B cell (primary cell): Measurements from ENCODE around the gene SLC23A2. TPM values are rescaled to one million over a fixed set of nuclear protein-coding genes. Genes with fewer than 3 reads are reported as not detected.

Source experiments
- ATAC-seq: fragments of 200-7000 bp; cut with Tn5 transposase; one replicate; pipeline ENCODE4 v1.10.0; 2021; ENCODE audit warnings: low read depth, mild to moderate bottlenecking, moderate number of reproducible peaks, moderate library complexity
- CTCF ChIA-PET: fragments of 350-600 bp; sonication (Branson Sonifier 250); formaldehyde crosslinking; loops from one replicate; lab custom pipeline; 2021; ENCODE audit warnings: antibody characterized with exemption, inconsistent platforms; lab: Charles Lee
- POLR2A ChIA-PET: fragments of 350-600 bp; sonication (Branson Sonifier 250); formaldehyde crosslinking; loops from one replicate; lab custom pipeline; 2021; ENCODE audit warnings: antibody characterized with exemption; lab: Charles Lee
- DNase-seq: peaks from one replicate; pipeline ENCODE4 v3.0.0; 2013
- H2AFZ ChIP-seq: 2 replicates; pipeline ENCODE4 v1.6.1; 2012; ENCODE audit warnings: mild to moderate bottlenecking, low read depth, low read length; ENCODE audit not compliant: insufficient read depth, poor library complexity, severe bottlenecking
- H3K27ac ChIP-seq, 2 donors: 1 replicate in 1 of 2; 2 replicates in 1 of 2; pipeline ENCODE4 v1.5.1; 2012 to 2013; ENCODE audit warnings: low read length in 2 of 2, mild to moderate bottlenecking in 2 of 2, moderate library complexity in 1 of 2
- H3K27me3 ChIP-seq, 4 experiments: fragments of 200-600 bp in 1 of 4; sonication (generic) in 1 of 4; replicated peaks in 1 of 4; 1 replicate in 2 of 4; 2 replicates in 2 of 4; pipeline versions ENCODE4 v1.6.1 to v1.7.0; 2013 to 2016; ENCODE audit warnings: low read length in 3 of 4, mild to moderate bottlenecking in 2 of 4, mixed read lengths in 1 of 4, moderate library complexity in 1 of 4; ENCODE audit not compliant: insufficient read depth in 4 of 4, control insufficient read depth in 3 of 4; ENCODE audit errors: control extremely low read depth in 1 of 4
- H3K36me3 ChIP-seq, 2 experiments: replicated peaks in 1 of 2; 1 replicate in 1 of 2; 2 replicates in 1 of 2; pipeline versions ENCODE4 v1.6.1 to v1.7.1; 2013; ENCODE audit warnings: low read length in 1 of 2; ENCODE audit not compliant: insufficient read depth in 2 of 2, control insufficient read depth in 1 of 2; ENCODE audit errors: control extremely low read depth in 1 of 2, extremely low read depth in 1 of 2
- H3K4me1 ChIP-seq, 2 donors: fragments of 200-600 bp in 1 of 2; sonication (generic) in 1 of 2; 1 replicate in 1 of 2; 2 replicates in 1 of 2; pipeline versions ENCODE4 v1.5.1 to v1.6.1; 2013 to 2017; ENCODE audit warnings: low read length in 2 of 2; ENCODE audit not compliant: control insufficient read depth in 2 of 2, insufficient read depth in 2 of 2
- H3K4me2 ChIP-seq: replicated peaks from 2 replicates; pipeline ENCODE3; 2012; ENCODE audit warnings: mild to moderate bottlenecking, low read depth, low read length; ENCODE audit not compliant: poor library complexity, severe bottlenecking
- H3K4me3 ChIP-seq, 5 experiments: fragments of 200-600 bp in 1 of 5; sonication (generic) in 1 of 5; 1 replicate in 3 of 5; 2 replicates in 2 of 5; pipeline versions ENCODE4 v1.5.1 to v1.7.0; 2011 to 2016; ENCODE audit warnings: low read length in 4 of 5, mild to moderate bottlenecking in 4 of 5, low read depth in 2 of 5, control low read depth in 1 of 5, moderate library complexity in 1 of 5; ENCODE audit not compliant: insufficient read depth in 1 of 5; ENCODE audit errors: control extremely low read depth in 1 of 5, extremely low read depth in 1 of 5
- H3K79me2 ChIP-seq: fragments of 200-600 bp; sonication (generic); one replicate; pipeline ENCODE4 v1.6.0; 2016; ENCODE audit warnings: low read length; ENCODE audit not compliant: control insufficient read depth, insufficient read depth
- H3K9ac ChIP-seq: fragments of 200-600 bp; sonication (generic); 2 replicates; pipeline ENCODE4 v1.6.1; 2017; ENCODE audit warnings: mild to moderate bottlenecking, low read length, moderate library complexity
- H3K9me3 ChIP-seq, 3 donors: one replicate each; pipeline versions ENCODE4 v1.6.1 to v1.7.1; 2013; ENCODE audit warnings: low read length in 2 of 3; ENCODE audit not compliant: control insufficient read depth in 2 of 3, insufficient read depth in 1 of 3; ENCODE audit errors: control extremely low read depth in 1 of 3
- H4K20me1 ChIP-seq: 2 replicates; pipeline ENCODE4 v1.6.0; 2012; ENCODE audit warnings: mild to moderate bottlenecking, low read length; ENCODE audit not compliant: insufficient read depth, control insufficient read depth, poor library complexity, severe bottlenecking
- H3K27ac Mint-ChIP-seq: one replicate; pipeline ENCODE4 v1.8.0; 2021; ENCODE audit warnings: mixed read lengths
- H3K27me3 Mint-ChIP-seq: one replicate; pipeline ENCODE4 v1.8.0; 2021; ENCODE audit warnings: mixed read lengths
- H3K4me1 Mint-ChIP-seq: one replicate; pipeline ENCODE4 v1.8.0; 2021; ENCODE audit warnings: mixed read lengths
- H3K4me3 Mint-ChIP-seq: one replicate; pipeline ENCODE4 v1.8.0; 2021; ENCODE audit warnings: mixed read lengths
- H3K9me3 Mint-ChIP-seq: one replicate; pipeline ENCODE4 v1.8.0; 2022; ENCODE audit warnings: mixed read lengths; ENCODE audit not compliant: insufficient read depth
- CTCF ChIP-seq: fragments of 200-600 bp; IDR thresholded peaks from one replicate; pipeline ENCODE4 v1.8.0; 2022; ENCODE audit warnings: antibody characterized with exemption, mild to moderate bottlenecking
- EZH2 ChIP-seq: IDR thresholded peaks from 2 replicates; pipeline ENCODE4 v1.6.1; 2012; ENCODE audit warnings: borderline replicate concordance, low read depth, mild to moderate bottlenecking, moderate library complexity, low read length; ENCODE audit not compliant: insufficient read depth, poor library complexity, severe bottlenecking
- WGBS: methylation state at CpG from one replicate; pipeline ENCODE4 v1.1.5; 2013; ENCODE audit warnings: missing lambda C conversion rate; ENCODE audit not compliant: insufficient coverage; 5-methylcytosine and 5-hydroxymethylcytosine counted together
- intact Hi-C: fragments of 100-400 bp; cut with micrococcal nuclease; formaldehyde crosslinking; loops from one replicate; pipeline ENCODE4 v1.10.0; 2022
- polyA plus RNA-seq: library from polyadenylated mRNA; depleted of rRNA; stranded (reverse); fragments of >200 nt; gene quantifications from 2 replicates; pipeline ENCODE4 v1.2.3, GENCODE V29; 2012
- total RNA-seq, 2 donors: library from RNA; stranded (reverse); fragments of 120-200 nt in 1 of 2; gene quantifications; 1 replicate in 1 of 2; 2 replicates in 1 of 2; pipeline versions ENCODE4 v1.2.3 to v1.2.4, GENCODE V29; 2013 to 2022

The SLC23A2 gene
- total and polyA plus RNA-seq, 2 donors (not counting 1 experiment from before 2014, with no cell fraction given): 23.6 to 70.7 TPM

- no peaks in the 10 kb centered on the region for H3K27me3 ChIP-seq
- H3K79me2 ChIP-seq: peaks cover 36% of the 10 kb centered on the region
- no peaks in the 10 kb centered on the region for H3K27me3 Mint-ChIP-seq
- no peak overlapping the region for H3K27ac Mint-ChIP-seq
- H4K20me1 ChIP-seq: peaks cover 6% of the 10 kb centered on the region
- no peaks in the 10 kb centered on the region for H3K9me3 Mint-ChIP-seq
- H2AFZ ChIP-seq: no peak overlapping the region
- H3K27ac ChIP-seq: no peak overlapping the region
- H3K4me3 Mint-ChIP-seq: no peak overlapping the region
- ChIA-PET CTCF (interaction anchor here (0.7 to 1.5 kb wide), 5 partner anchors 10 to 137 kb away, joined by 3 read pairs; no protein-coding TSS in a partner anchor), POLR2A (interaction anchor here (0.6 kb wide), 1 partner anchor 67 kb away, joined by 3 read pairs; no protein-coding TSS in a partner anchor)
- DNase-seq: no peak
- intact Hi-C loops: no loop called here
- 84% methylated on average over 14 of the region's 14 CpGs for WGBS
- TF ChIP-seq EZH2 (no peak), CTCF (no peak)
- H3K9me3 ChIP-seq: no peaks in the 10 kb centered on the region
- no peak for ATAC-seq
- peaks cover 6 to 19% of the 10 kb centered on the region in 2 donors for H3K4me1 ChIP-seq
- H3K4me2 ChIP-seq: no peak overlapping the region
- H3K36me3 ChIP-seq: peaks cover 0 to 73% of the 10 kb centered on the region in 2 experiments
- no peak overlapping the region for H3K4me3 ChIP-seq
- no peak overlapping the region for H3K9ac ChIP-seq
- H3K4me1 Mint-ChIP-seq: peaks cover 27% of the 10 kb centered on the region
Observed at GRCh38 chr20:4898282-4899244, 102.7 kb downstream of the SLC23A2 start.

GRCh38 chr20:4897600-4897999, 103.7 kb downstream of the SLC23A2 start:
- intact Hi-C loops: no loop called here
- H3K9me3 ChIP-seq: no peaks in the 10 kb centered on the region
- peaks cover 0 to 71% of the 10 kb centered on the region in 2 experiments for H3K36me3 ChIP-seq
- DNase-seq: no peak
- POLR2A ChIA-PET: interaction anchor here (0.6 kb wide), 1 partner anchor 68 kb away, joined by 3 read pairs; no protein-coding TSS in a partner anchor
- TF ChIP-seq CTCF (no peak), EZH2 (no peak)
- H4K20me1 ChIP-seq: peaks cover 6% of the 10 kb centered on the region
- H3K79me2 ChIP-seq: peaks cover 35% of the 10 kb centered on the region
- no peak overlapping the region for H2AFZ ChIP-seq
- no peak overlapping the region for H3K27ac ChIP-seq
- no peak overlapping the region for H3K9ac ChIP-seq
- H3K4me3 Mint-ChIP-seq: no peak overlapping the region
- peaks cover 27% of the 10 kb centered on the region for H3K4me1 Mint-ChIP-seq
- no peaks in the 10 kb centered on the region for H3K9me3 Mint-ChIP-seq
- ATAC-seq: no peak
- no peak overlapping the region for H3K4me3 ChIP-seq
- H3K27ac Mint-ChIP-seq: no peak overlapping the region
- no peaks in the 10 kb centered on the region for H3K27me3 ChIP-seq
- H3K4me1 ChIP-seq: peaks cover 6 to 19% of the 10 kb centered on the region in 2 donors
- H3K4me2 ChIP-seq: no peak overlapping the region
- no peaks in the 10 kb centered on the region for H3K27me3 Mint-ChIP-seq
- 96% methylated on average over 3 of the region's 4 CpGs for WGBS
- CTCF ChIA-PET: interaction anchor here (1.1 to 1.2 kb wide), 3 partner anchors 11 to 136 kb away, joined by 3 read pairs; no protein-coding TSS in a partner anchor
